DMS 273 (cell line): ENCODE results near the gene KBTBD6.
"Not testable (repeated sequence)": the region's sequence is repeated elsewhere in the genome, so short reads cannot be mapped to it uniquely, and the experiment has no call there.

Source experiments
- DNase-seq: peaks from one replicate; lab custom pipeline; 2025; ENCODE audit not compliant: unreplicated experiment; lab: John Stamatoyannopoulos, UW

The KBTBD6 gene

DNA sequence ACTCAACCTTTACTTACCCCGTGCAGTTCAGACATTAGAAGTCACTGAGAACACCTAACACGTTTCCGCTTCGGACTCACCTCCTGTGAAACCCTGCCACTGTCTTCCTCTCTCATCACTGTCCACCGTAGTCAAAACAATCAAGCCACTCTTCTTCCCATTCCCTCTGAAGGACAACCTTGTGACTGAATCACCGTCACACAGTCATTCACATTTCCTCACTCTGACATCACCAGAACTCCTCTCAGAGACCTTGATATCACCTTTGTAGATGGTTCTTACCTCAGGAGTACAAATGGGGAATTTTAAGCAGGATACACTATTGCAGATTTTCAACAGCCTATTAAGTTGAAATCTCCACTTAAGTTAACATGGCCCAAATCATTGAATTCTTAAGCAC, 1.3 kb upstream of the KBTBD6 start:
- DNase-seq, result no peak

DNA sequence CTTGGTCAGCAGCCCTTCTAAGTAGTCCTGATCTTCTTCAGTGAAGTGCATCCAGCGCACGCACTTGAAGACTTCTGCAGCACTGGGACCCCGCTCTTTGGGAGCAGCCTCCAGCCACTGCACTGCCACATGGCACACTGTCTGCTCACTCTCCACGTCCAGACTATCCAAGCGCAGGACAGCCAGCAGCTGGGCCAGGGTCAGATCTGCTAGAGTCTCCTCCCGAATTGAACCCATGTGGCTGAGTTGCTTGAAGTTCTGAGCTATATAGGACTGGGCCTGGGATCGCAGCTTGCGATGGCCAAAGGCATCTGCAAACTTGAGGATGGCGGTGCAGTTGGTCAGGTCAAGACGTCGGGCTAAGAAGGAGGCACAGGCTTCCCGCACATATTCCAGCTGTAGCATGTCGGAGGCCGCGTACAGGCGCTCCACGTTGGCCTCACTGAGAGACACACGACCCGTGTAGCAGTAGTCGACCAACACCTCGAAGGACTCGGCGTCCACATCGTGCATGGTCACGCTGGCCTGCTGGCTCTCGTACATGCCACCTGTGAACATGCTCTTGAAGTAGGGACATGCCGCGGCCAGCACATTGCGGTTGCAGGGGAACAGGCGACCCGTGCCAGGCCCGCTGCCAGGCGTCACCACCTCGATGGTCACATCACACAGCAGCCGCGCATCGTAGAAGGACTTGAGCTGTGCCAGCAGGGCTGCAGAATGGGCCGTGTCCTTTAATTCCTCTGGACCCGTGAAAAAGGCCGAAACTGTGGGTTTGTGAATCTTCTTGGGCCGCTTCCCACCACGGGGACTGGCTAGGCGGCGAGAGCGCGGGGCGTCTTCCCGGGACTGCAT, 716 bp downstream of the KBTBD6 start:
- DNase-seq, result not testable (repeated sequence)

DNA sequence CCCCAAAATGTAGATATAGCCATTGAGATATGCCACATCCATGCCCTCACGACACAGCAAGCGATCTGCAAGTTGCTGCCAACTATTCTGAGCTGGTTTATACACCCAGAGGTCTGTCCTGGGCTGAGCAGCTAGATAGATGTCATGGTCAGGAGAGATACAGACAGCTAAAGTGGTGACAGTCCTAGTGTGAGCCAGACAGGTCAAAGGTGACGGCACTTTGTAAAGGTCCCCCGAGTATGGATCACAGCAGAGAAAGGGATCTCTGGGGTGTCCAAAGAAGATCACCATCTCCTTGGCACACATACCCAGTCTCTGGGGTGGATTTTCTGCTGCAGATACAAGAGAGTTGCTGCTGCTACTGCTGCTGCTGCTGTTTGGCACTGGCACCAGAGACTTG, 1.4 kb downstream of the KBTBD6 start:
- not testable (repeated sequence) for DNase-seq

DNA sequence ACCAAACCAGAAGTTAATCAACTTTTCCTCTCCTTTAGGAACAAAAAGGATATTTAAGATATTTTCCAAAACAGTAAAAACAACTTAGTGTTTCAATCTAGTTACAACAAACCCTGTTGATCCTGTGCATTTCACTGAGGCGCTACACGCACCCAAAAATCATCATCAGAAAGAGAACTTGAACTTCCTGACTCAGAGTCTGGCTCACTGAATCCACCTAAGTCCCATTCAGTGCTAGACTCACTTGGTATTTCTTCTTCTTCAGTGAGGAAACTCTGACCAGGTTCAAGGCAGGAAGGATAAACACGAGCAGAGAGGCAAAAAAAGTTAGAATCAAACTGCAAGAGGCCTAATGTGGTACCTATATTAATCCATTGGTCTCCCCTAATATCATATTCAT, 2.2 kb downstream of the KBTBD6 start:
- no peak for DNase-seq

GRCh38 chr13:41127701-41128100, 4.9 kb downstream of the KBTBD6 start:
- DNase-seq, result no peak

DNA sequence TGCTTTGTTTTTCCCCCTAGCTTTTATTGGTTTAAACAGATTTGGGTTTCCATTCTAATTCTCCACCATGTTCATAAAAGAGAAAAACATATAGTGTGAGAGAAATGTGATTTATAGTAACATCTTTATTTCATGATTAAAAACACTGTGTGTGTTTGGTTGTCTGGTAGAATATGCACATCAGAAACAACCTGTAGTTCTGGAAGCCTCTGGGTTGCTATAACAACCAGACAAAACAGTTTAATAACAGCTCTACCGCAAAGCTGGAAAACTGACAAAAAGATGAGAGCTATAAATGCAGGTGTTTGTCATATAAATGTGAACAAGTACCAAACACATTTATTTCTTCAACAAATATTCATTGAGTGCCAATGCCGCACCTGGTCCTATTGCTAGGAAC, 9.8 kb downstream of the KBTBD6 start:
- no peak for DNase-seq

- no peak for DNase-seq
These were observed 14.7 kb downstream of the KBTBD6 start for GRCh38 chr13:41117869-41118268.

DNA sequence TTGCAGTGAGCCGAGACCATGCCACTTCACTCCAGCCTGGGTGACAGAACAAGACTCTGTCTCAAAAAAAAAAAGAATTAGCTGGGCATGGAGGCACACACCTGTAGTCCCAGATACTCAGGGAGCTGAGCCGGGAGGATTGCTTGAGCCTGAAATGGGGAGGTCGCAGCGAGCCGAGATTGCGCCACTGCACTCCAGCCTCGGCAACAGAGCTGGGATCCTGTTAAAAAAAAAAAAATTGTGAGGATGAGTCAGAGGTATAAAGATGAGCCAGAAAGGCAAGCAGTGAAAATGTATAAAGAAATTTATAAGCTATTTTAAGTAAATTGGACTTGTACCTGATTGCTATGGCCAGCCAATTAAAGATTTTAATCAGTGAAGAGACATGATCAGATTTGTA, 21.1 kb downstream of the KBTBD6 start:
- no peak for DNase-seq

DNA sequence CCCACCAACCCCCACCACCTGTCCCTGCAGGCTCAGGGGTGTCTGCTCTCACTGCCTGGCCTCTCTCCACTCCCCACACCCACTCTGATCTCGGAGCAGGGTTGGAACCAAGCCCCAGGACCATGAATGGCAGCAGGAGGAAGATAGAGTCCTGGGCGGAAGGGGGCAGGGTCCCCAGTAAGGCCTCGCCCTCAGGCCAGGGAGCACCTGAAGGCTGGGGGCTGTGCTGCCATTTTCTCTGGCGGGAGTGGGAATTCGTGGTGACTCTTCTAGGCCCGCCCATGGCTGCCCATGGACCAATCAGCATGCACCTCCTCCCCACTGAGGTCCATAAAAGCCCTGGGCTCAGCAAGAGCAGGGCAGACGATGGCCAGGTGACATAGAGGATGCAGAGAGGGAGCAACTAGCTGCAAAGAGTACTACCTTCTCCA, 25.0 kb downstream of the KBTBD6 start:
- peak; percentile 40 for DNase-seq

DNA sequence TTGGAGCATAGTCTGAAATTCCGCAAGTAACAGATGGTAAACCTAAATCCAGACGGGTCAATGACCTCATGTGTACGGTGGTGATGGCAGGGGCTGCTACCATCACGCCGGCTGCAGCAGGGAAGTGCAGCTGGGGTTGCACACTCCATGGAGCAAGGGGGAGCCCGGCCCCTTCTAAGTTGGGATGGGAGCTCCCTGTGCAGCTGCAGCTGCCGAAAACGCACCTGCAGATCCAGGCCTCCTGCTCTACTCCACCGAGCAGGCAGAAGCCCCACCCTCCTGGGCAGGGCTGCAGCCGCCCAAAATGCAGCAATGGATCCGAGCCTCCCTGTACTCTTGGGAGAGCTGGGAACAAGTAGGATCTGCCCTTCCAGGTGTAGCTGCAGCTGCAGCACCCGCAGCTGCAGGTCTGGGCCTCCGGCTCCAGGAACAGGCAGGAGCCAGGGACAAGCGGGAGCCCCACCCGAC, 25.5 kb downstream of the KBTBD6 start:
- DNase-seq, result peak; percentile 80

DNA sequence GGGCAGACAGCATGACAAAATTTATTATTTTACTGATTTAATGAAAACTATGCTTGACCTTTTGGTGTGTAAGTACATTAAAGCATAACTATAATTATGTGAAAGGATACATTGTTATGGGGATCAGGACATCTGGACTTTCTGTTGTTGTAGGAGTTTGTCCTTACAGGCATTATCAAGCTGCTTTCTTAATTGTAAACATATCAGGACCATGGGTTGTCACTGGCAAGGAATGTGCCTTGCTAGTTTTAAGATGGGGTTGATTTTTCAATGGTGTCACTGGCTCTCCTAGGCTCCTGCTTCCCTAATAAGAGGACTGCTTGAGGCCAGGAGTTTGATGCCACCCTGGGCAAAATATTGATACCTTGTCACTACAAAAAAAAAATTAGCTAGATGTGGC, 32.6 kb downstream of the KBTBD6 start:
- no peak for DNase-seq

DNA sequence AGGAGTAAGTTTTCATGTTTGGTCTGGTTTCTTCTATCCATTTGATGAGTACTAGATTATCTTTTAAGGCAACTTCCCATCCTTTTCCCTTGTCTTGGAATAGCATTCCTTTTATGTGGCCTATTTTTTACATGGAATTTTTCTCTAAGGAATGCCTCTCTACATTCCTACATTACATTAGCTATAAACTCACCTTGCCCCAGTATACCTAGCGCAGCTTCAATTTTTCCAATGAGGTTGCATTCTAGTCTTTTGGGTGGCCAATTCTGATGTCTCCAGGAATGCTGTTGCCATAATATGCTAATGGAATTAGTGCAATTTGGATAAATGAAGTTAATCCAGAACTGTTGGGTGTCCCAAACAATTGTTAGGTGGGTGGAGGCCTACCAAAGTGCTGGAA, 33.8 kb downstream of the KBTBD6 start:
- DNase-seq, result no peak

- DNase-seq, result not testable (repeated sequence)
These were observed 36.9 kb downstream of the KBTBD6 start for GRCh38 chr13:41095681-41096080.

DNA sequence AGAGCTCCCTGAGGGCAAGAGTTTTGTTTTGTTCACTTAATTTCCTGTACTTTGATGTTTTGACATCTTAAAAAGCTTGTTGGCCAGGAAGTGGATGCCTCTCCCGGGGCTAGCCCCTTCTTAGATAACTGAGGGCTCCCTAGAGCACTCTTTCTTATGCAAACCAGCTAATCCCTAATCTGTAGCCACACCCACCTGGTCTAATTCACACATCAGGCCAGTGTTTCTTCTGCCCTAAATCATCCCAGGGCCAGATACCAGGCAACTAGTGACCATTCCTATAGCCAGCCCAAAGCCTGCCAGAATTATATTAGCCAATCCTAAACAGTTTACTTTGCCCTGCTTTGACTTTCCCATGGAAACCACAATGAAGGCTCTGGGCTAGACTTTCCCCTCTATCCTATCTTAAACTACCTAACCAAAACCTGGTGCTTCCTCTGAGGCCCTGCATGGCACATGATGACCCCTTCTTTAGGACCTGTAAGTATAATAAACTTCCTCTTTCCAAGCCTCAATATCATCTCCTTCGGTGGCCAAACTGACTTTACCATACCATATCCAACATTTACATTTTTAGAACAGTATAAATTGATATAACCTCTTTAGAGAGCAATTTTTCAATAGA, 46.5 kb downstream of the KBTBD6 start:
- DNase-seq, result no peak

GRCh38 chr13:41079725-41080124, 52.9 kb downstream of the KBTBD6 start:
- DNase-seq, result no peak
